ENCODE results near the gene SCRT2. TPM values are rescaled to one million over a fixed set of nuclear protein-coding genes. Genes with fewer than 3 reads are reported as not detected.
"Not testable (repeated sequence)": the region's sequence is repeated elsewhere in the genome, so short reads cannot be mapped to it uniquely, and the experiment has no call there.

SCRT2 gene
- total RNA-seq, 2 donors from 2014 or later: not detected

GRCh38 chr20:703426-703825, 27.8 kb upstream of the SCRT2 start:
- intact Hi-C loops (cut with DNase I): no loop called here
- DNase-seq (no peak), ATAC-seq (no peak)

DNA sequence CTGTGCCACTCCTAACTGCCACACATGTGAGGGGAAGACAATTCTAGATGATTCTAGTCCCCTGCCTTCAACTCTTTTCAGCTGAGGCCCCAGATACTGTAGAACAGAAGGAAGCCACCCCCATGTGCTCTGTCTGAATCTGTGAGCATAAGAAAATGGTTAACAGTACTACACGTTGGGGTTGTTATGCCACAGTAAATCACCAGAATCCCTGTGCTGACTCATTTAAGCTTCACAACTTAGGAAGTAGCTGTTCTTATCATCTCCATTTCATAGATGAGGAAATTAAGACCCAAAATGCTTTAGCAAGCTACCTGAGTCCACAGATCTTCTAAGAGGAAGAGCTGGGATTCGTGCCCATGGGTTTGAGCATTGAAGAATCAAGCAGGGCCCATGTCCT, 27.4 kb upstream of the SCRT2 start:
- DNase-seq (no peak), ATAC-seq (no peak)
- intact Hi-C loops (cut with DNase I): no loop called here

DNA sequence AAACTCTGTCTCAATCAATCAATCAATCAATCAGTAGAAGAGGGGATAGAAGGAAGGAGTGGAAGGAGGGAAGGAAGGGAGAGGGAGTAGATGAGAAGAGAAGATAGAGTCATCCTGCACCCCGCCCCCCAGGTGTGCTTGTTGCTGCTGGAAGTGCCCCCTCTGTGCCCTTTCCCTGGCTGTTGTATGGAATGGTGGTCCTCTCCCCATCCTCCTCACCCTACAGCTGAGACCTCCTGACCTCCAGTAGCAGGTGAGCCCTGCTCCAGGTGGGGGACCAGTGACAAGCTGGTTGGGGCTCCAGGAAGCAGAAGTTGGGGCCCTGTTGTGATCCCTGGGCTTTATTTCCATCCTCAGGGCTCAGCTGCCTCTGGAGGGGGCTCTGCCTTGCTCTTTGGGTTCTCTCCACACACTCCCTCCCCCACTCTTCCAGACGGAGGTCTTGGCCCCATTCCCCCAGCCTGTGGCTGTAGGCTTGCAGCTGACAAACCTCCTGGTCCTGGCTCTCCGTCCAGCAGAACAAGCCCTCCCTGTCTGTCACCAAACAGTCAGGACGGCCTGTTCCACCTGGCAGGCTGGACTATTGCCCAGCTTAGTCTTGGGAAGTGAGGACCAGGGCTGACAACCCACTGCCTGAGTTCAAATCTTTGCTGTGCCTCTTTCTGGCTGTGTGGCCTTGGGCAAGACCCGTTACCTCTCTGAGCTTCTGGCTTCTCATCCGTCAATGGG, 26.0 kb upstream of the SCRT2 start:
- no peak for DNase-seq
- intact Hi-C loops (cut with DNase I): no loop called here
- ATAC-seq: no peak

- DNase-seq: peak; percentile 48
- intact Hi-C loops (cut with DNase I): no loop called here
- peak; percentile 90 to 95 for ATAC-seq
Observed at GRCh38 chr20:699811-700338, 24.3 kb upstream of the SCRT2 start.

DNA sequence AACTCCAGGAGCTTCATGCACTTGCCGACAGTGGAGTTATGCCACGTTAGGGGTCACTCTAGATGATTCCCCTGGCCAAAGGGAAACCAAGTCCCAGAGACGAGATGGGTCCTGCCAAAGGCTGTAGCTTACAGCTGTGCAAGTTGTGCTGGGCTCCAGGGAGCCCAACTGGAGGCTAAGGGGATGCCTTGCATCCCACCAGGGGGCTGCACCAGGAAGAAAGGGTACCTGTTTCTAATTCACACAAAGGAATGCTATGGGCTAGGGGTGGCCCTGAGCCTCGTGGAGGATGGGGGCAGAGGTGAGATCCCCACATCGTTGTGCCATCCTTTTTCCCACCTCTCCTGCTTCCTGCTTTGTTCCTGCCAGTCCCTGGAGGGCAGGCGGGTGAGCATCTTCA, 23.7 kb upstream of the SCRT2 start:
- DNase-seq (no peak), ATAC-seq (no peak)
- intact Hi-C loops (cut with DNase I): no loop called here

DNA sequence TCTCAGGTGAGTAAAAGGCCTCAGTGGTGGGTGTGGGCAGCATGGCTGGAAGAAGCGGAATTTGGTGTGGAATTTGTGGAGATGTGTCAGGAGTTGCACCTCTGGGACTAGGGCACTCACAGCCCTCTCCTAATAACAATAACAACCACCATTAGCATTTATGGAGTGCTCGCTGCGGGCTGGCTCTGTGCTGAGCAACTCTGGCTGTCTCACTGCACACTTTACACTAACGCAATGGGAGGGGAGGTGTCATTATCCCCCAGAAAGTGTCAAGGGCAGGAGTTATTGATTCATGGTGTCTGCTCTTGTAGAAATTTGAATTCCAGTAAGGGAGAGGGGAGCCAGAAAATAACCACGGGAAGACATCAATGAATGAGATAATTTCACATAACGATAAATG, 22.7 kb upstream of the SCRT2 start:
- intact Hi-C loops (cut with DNase I): no loop called here
- ATAC-seq: no peak
- no peak for DNase-seq

GRCh38 chr20:697826-698225, 22.2 kb upstream of the SCRT2 start:
- DNase-seq (no peak), ATAC-seq (no peak)
- intact Hi-C loops (cut with DNase I): no loop called here

- DNase-seq: no peak
- intact Hi-C loops (cut with DNase I): no loop called here
- no peak for ATAC-seq
Observed at GRCh38 chr20:695165-695866, 19.7 kb upstream of the SCRT2 start.

- ATAC-seq (no peak), DNase-seq (no peak)
- intact Hi-C loops (cut with DNase I): no loop called here
Observed at GRCh38 chr20:694496-694895, 18.9 kb upstream of the SCRT2 start.

GRCh38 chr20:693786-694185, 18.2 kb upstream of the SCRT2 start:
- ATAC-seq; DNase-seq; intact Hi-C loops (cut with DNase I): not testable (repeated sequence)

- DNase-seq (no peak), ATAC-seq (no peak)
- intact Hi-C loops (cut with DNase I): no loop called here
Observed at GRCh38 chr20:692044-692443, 16.4 kb upstream of the SCRT2 start.

DNA sequence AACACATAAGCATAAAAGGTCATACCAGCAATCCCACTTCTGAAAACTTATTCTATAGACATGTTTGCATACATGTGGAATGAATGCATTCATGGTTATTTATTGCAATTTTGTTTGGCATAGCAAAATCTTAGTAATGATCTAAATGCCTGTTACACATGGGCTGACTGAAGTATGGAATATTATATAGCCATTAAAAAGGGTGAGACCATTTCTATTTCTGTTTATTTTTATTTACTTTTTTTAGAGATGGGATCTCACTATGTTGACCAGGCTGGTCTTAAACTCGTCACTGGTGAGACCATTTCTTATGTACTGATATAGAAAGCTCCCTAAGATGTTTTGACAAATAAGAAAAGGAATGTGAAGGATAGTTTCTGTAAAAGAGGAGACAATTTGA, 14.3 kb upstream of the SCRT2 start:
- intact Hi-C loops (cut with DNase I): no loop called here
- DNase-seq: no peak
- ATAC-seq: no peak

DNA sequence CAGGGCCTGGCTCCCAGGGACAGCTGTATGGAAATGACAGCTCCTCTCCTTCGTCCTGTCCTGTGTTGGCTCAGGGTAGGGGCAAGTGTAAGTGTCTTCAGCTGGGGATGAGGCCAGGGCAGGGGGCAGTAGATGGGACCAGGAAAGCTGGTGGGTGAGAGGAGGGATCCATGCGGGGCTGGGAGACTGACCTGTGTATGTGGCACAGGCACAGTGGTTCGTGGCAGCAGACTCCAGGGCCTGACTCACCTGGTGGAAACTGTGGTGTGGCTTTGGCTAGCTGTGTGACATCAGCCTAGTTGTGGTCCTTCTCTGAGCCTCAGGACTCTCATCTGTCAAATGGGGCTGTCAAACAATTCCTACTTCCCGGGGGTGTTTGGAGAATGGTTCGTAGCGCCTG, 13.7 kb upstream of the SCRT2 start:
- DNase-seq: no peak
- intact Hi-C loops (cut with DNase I): no loop called here
- no peak for ATAC-seq

DNA sequence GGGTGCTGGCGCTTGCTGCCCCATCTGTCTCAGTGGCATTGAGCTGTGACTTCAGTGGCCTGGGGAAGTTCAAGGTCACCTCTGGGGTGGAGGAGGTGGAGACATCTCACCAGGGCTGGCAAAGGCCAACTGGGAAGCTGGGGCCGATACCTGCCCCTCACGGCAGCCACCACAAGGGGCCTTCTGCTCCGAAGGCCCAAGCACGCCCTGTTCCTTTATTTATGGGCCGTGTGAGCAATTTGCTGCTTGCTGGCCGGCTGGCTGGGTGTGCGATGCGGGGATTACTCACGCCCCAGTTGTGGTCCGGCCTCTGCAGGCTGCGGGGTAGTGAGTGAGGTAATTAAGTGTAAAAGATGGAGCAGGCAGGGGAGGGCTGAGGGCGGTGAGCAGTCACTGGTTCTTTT, 13.2 kb upstream of the SCRT2 start:
- intact Hi-C loops (cut with DNase I): no loop called here
- ATAC-seq (peak in 1 of 2 donors; percentile 29), DNase-seq (no peak)

- no peak for ATAC-seq
- DNase-seq: no peak
- intact Hi-C loops (cut with DNase I): no loop called here
Observed at GRCh38 chr20:687468-688203, 12.0 kb upstream of the SCRT2 start.

DNA sequence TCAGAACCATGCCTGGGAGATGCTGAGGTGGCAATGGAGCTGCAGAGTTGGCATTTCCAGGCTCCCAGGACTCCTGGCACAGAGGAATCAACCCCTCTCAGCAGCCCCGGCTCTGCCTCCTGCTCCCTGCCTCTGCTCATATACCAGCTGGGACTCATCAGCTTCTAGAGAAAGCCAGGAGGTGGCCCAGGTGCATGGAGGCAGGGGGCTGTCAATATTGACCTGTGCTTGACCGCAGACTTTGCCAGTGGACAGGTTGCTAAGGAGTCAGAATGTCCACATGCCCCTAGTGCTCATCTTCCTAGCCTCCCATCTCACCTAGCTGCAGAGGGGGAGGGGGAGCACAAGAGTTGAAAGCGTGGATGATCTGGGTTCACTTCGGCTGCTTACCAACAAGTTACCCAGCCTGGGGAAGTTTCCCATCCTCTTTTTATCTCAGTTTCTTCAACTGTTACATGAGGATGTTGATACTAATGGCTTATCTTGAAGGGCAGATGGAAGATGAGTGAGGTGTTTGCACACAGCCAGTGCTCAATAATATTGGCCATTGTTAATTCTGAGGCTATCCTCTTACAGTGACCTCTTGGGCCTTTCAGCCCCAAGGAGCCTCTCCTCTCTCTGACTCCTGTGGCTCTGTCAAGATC, 9.2 kb upstream of the SCRT2 start:
- no peak for DNase-seq
- no peak for ATAC-seq
- intact Hi-C loops (cut with DNase I): no loop called here

GRCh38 chr20:682123-682522, 6.5 kb upstream of the SCRT2 start:
- DNase-seq (no peak), ATAC-seq (no peak)
- intact Hi-C loops (cut with DNase I): no loop called here

GRCh38 chr20:680638-681187, 5.1 kb upstream of the SCRT2 start:
- ATAC-seq: no peak
- intact Hi-C loops (cut with DNase I): no loop called here
- DNase-seq: no peak

DNA sequence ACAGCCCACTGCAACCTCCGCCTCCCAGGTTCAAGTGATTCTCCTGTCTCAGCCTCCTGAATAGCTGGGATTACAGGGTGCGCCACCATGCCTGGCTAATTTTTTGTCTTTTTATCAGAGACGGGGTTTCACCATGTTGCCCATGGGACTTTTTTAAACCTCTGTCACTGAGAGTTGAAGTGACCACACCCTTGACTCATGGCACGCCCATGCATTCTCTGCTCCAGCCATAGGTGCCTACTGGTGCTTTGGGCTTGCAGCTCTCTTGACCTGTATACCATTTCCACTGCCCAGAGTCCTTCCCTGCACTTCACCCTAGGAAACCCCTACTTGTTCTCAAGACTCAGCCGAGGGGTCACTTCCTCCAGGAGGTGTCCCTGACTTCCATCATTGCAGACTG, 2.4 kb upstream of the SCRT2 start:
- ATAC-seq (no peak), DNase-seq (no peak)
- intact Hi-C loops (cut with DNase I): no loop called here
